CD4-positive, alpha-beta T cell treated with Interleukin-10 for 1 hour (primary cell): ENCODE results near the gene BCL11A.

ENCODE experiments used
- DNase-seq: peaks from one replicate; pipeline ENCODE4 v3.0.0-alpha.2; 2020

BCL11A gene

GRCh38 chr2:60481257-60481656, 72.2 kb downstream of the BCL11A start:
- DNase-seq: no peak

- no peak for DNase-seq
These were observed 73.2 kb downstream of the BCL11A start for GRCh38 chr2:60480089-60480773.

GRCh38 chr2:60479226-60480088, 74.0 kb downstream of the BCL11A start:
- no peak for DNase-seq

- DNase-seq: no peak
These were observed 74.8 kb downstream of the BCL11A start for GRCh38 chr2:60478660-60479059.

GRCh38 chr2:60476206-60476954, 77.1 kb downstream of the BCL11A start:
- no peak for DNase-seq

- DNase-seq: no peak
These were observed 78.2 kb downstream of the BCL11A start for GRCh38 chr2:60475123-60475830.

- DNase-seq: no peak
These were observed 79.2 kb downstream of the BCL11A start for GRCh38 chr2:60474301-60474700.

- no peak for DNase-seq
These were observed 79.9 kb downstream of the BCL11A start for GRCh38 chr2:60473546-60473945.

- DNase-seq: no peak
These were observed 80.7 kb downstream of the BCL11A start for GRCh38 chr2:60472663-60473289.

- DNase-seq: no peak
These were observed 81.4 kb downstream of the BCL11A start for GRCh38 chr2:60472041-60472440.

GRCh38 chr2:60470340-60470739, 83.1 kb downstream of the BCL11A start:
- no peak for DNase-seq

GRCh38 chr2:60469536-60470317, 83.7 kb downstream of the BCL11A start:
- DNase-seq: no peak

- DNase-seq: no peak
These were observed 84.9 kb downstream of the BCL11A start for GRCh38 chr2:60468382-60469085.

GRCh38 chr2:60466161-60466702, 87.2 kb downstream of the BCL11A start:
- DNase-seq: no peak

GRCh38 chr2:60465736-60466135, 87.7 kb downstream of the BCL11A start:
- DNase-seq: no peak

- DNase-seq: no peak
These were observed 90.2 kb downstream of the BCL11A start for GRCh38 chr2:60463249-60463648.

GRCh38 chr2:60461421-60462108, 91.9 kb downstream of the BCL11A start:
- DNase-seq: no peak

- no peak for DNase-seq
These were observed 92.7 kb downstream of the BCL11A start for GRCh38 chr2:60460577-60461420.

- no peak for DNase-seq
These were observed 93.6 kb downstream of the BCL11A start for GRCh38 chr2:60459851-60460250.
